ENCODE measurements around the gene TNXB.
"Not testable (repeated sequence)": the region's sequence is repeated elsewhere in the genome, so short reads cannot be mapped to it uniquely, and the experiment has no call there.

Gene TNXB

GRCh38 chr6:32111424-32112066, 2.4 kb upstream of the TNXB start:
- Histone ChIP-seq H3K27me3 (ENCODE audit: control insufficient read depth in 2 of 2, insufficient read depth in 2 of 2, low read length in 2 of 2) (peaks cover 0 to 3% of the 10 kb centered on the region in 2 donors), H3K4me3 (ENCODE audit: low read length in 2 of 2) (no peak overlapping the region), H3K4me1 (ENCODE audit: control insufficient read depth in 2 of 2, insufficient read depth in 2 of 2, low read length in 2 of 2) (peaks cover 16 to 31% of the 10 kb centered on the region in 2 donors), H3K36me3 (ENCODE audit: control insufficient read depth in 2 of 2, insufficient read depth in 2 of 2, low read length in 2 of 2) (peaks cover 15 to 17% of the 10 kb centered on the region in 2 donors), H3K27ac (ENCODE audit: low read depth in 2 of 2, low read length in 2 of 2) (peak overlapping the region in 1 of 2 donors; percentile 62), H3K9me3 (ENCODE audit: control insufficient read depth in 2 of 2, low read length in 2 of 2) (no peaks in the 10 kb centered on the region), H3K9ac (ENCODE audit: low read depth in 1 of 2, low read length in 2 of 2) (no peak overlapping the region)

- H3K9ac ChIP-seq (ENCODE audit: low read depth in 1 of 2, low read length in 2 of 2): no peak overlapping the region
- H3K4me1 ChIP-seq (ENCODE audit: control insufficient read depth in 2 of 2, insufficient read depth in 2 of 2, low read length in 2 of 2): peaks cover 16 to 31% of the 10 kb centered on the region in 2 donors
- H3K36me3 ChIP-seq (ENCODE audit: control insufficient read depth in 2 of 2, insufficient read depth in 2 of 2, low read length in 2 of 2): peaks cover 6 to 7% of the 10 kb centered on the region in 2 donors
- no peaks in the 10 kb centered on the region for H3K9me3 ChIP-seq (ENCODE audit: control insufficient read depth in 2 of 2, low read length in 2 of 2)
- peak overlapping the region in 1 of 2 donors; percentile 35 for H3K27ac ChIP-seq (ENCODE audit: low read depth in 2 of 2, low read length in 2 of 2)
- peaks cover 0 to 3% of the 10 kb centered on the region in 2 donors for H3K27me3 ChIP-seq (ENCODE audit: control insufficient read depth in 2 of 2, insufficient read depth in 2 of 2, low read length in 2 of 2)
- H3K4me3 ChIP-seq (ENCODE audit: low read length in 2 of 2): no peak overlapping the region
These were observed 1.5 kb upstream of the TNXB start for GRCh38 chr6:32110632-32111031.

DNA sequence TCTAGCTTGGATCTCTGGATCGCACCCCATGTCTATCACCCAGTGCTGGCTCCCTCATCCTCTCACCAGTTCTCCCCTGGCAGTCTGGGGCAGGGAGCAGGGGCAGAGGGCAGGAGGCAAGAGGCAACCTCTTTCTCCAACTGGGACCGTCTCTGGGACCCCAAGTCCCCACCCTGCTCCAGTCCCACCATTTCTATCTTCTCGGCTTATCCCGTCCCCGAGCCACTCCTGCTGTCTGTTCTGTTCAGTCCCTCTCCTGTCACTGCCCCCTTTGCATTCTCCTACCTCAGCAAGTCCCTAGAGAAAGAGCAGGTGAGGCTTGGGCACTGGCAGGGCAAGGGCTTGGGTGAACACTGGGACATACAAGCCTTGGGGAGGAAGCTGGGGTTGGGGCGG, 625 bp upstream of the TNXB start:
- H3K4me1 ChIP-seq (ENCODE audit: control insufficient read depth in 2 of 2, insufficient read depth in 2 of 2, low read length in 2 of 2): peaks cover 16 to 31% of the 10 kb centered on the region in 2 donors
- H3K9ac ChIP-seq (ENCODE audit: low read depth in 1 of 2, low read length in 2 of 2): no peak overlapping the region
- H3K4me3 ChIP-seq (ENCODE audit: low read length in 2 of 2): no peak overlapping the region
- peak overlapping the region in 1 of 2 donors; percentile 35 for H3K27ac ChIP-seq (ENCODE audit: low read depth in 2 of 2, low read length in 2 of 2)
- H3K36me3 ChIP-seq (ENCODE audit: control insufficient read depth in 2 of 2, insufficient read depth in 2 of 2, low read length in 2 of 2): peaks cover under 1 to 1% of the 10 kb centered on the region in 2 donors
- H3K9me3 ChIP-seq (ENCODE audit: control insufficient read depth in 2 of 2, low read length in 2 of 2): no peaks in the 10 kb centered on the region
- H3K27me3 ChIP-seq (ENCODE audit: control insufficient read depth in 2 of 2, insufficient read depth in 2 of 2, low read length in 2 of 2): peaks cover 0 to 3% of the 10 kb centered on the region in 2 donors

GRCh38 chr6:32108727-32109113, 418 bp downstream of the TNXB start:
- Histone ChIP-seq H3K4me1 (ENCODE audit: control insufficient read depth in 2 of 2, insufficient read depth in 2 of 2, low read length in 2 of 2) (peaks cover 16 to 31% of the 10 kb centered on the region in 2 donors), H3K9me3 (ENCODE audit: control insufficient read depth in 2 of 2, low read length in 2 of 2) (no peaks in the 10 kb centered on the region), H3K36me3 (ENCODE audit: control insufficient read depth in 2 of 2, insufficient read depth in 2 of 2, low read length in 2 of 2) (no peaks in the 10 kb centered on the region), H3K9ac (ENCODE audit: low read depth in 1 of 2, low read length in 2 of 2) (peak overlapping the region; percentile 21 to 54), H3K27me3 (ENCODE audit: control insufficient read depth in 2 of 2, insufficient read depth in 2 of 2, low read length in 2 of 2) (peaks cover 0 to 3% of the 10 kb centered on the region in 2 donors), H3K27ac (ENCODE audit: low read depth in 2 of 2, low read length in 2 of 2) (peak overlapping the region; percentile 61 to 65), H3K4me3 (ENCODE audit: low read length in 2 of 2) (peak overlapping the region; percentile 44 to 70)

DNA sequence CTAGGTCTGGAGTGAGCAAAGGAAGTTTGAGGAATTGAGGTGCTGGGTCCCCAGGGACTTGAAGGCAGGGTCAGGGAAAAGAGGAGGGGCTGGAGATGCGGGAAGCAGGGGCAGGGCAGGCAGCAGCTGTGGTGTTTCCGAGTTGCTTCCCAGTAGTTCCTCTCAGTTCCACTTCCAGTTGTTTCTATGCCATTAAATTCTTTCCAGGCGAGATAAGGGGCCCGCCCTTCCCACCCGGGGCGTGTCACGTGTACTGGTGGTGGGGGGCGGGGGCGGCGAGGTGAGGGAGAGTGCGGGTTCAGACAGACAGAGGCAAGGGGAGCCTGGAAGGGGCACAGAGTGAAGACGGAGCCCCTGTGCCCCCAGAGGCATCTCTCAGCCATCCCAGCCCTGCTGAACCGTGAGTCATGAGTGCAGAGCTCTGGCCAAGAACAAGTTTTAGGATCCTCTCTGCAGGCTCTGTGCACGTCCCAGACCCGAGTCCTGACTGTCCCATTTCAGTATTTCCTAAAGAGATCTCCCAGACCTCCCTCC, 977 bp downstream of the TNXB start:
- Histone ChIP-seq H3K27me3 (ENCODE audit: control insufficient read depth in 2 of 2, insufficient read depth in 2 of 2, low read length in 2 of 2) (peaks cover 0 to 3% of the 10 kb centered on the region in 2 donors), H3K4me3 (ENCODE audit: low read length in 2 of 2) (peak overlapping the region; percentile 44 to 70), H3K4me1 (ENCODE audit: control insufficient read depth in 2 of 2, insufficient read depth in 2 of 2, low read length in 2 of 2) (peaks cover 16 to 27% of the 10 kb centered on the region in 2 donors), H3K9ac (ENCODE audit: low read depth in 1 of 2, low read length in 2 of 2) (peak overlapping the region; percentile 21 to 54), H3K36me3 (ENCODE audit: control insufficient read depth in 2 of 2, insufficient read depth in 2 of 2, low read length in 2 of 2) (no peaks in the 10 kb centered on the region), H3K27ac (ENCODE audit: low read depth in 2 of 2, low read length in 2 of 2) (peak overlapping the region; percentile 61 to 65), H3K9me3 (ENCODE audit: control insufficient read depth in 2 of 2, low read length in 2 of 2) (no peaks in the 10 kb centered on the region)

DNA sequence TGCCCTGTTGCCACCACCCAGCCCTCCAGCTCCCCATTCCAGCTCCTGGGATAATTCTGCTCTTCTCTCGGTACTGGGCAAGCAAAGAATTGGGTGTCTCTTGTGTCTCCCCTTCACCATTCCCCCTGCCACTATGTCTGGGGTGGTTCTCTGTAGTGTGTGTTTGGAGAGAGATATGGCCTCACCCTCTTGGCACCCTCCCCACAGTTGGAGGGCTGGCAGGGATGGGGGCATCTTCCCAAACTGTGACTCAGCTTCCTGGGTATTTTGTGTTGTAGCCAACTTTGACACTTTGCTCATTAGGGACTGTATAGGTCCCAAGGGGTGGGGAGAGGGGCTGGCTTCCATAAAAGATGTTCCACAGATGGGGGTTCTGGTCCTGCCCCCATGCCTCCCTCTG, 1.7 kb downstream of the TNXB start:
- H3K9ac ChIP-seq (ENCODE audit: low read depth in 1 of 2, low read length in 2 of 2): no peak overlapping the region
- H3K27me3 ChIP-seq (ENCODE audit: control insufficient read depth in 2 of 2, insufficient read depth in 2 of 2, low read length in 2 of 2): peaks cover 0 to 3% of the 10 kb centered on the region in 2 donors
- H3K9me3 ChIP-seq (ENCODE audit: control insufficient read depth in 2 of 2, low read length in 2 of 2): no peaks in the 10 kb centered on the region
- no peaks in the 10 kb centered on the region for H3K36me3 ChIP-seq (ENCODE audit: control insufficient read depth in 2 of 2, insufficient read depth in 2 of 2, low read length in 2 of 2)
- H3K4me3 ChIP-seq (ENCODE audit: low read length in 2 of 2): peak overlapping the region; percentile 14 to 31
- H3K27ac ChIP-seq (ENCODE audit: low read depth in 2 of 2, low read length in 2 of 2): peak overlapping the region; percentile 57 to 65
- H3K4me1 ChIP-seq (ENCODE audit: control insufficient read depth in 2 of 2, insufficient read depth in 2 of 2, low read length in 2 of 2): peaks cover 16 to 27% of the 10 kb centered on the region in 2 donors

DNA sequence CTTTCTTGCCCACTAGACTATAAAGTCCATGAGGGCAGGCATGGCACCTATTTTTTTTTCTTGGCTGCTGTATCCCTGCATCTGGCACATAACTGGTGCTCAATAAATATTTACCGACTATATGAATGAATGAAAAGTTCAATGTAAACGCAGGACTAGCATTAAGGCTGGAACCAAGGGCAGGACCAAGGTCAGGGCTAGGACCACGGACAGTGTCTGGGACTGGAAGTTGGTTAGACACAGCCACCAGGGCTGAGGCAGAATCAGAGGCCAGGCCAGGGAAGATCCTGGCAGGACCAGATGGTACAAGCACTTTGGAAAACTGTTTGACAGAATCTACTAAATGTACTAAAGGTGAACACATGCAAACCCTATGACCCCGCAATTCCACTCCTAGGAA, 3.7 kb downstream of the TNXB start:
- Histone ChIP-seq H3K4me1 (ENCODE audit: control insufficient read depth in 2 of 2, insufficient read depth in 2 of 2, low read length in 2 of 2) (peaks cover 16 to 24% of the 10 kb centered on the region in 2 donors), H3K36me3 (ENCODE audit: control insufficient read depth in 2 of 2, insufficient read depth in 2 of 2, low read length in 2 of 2) (no peaks in the 10 kb centered on the region), H3K4me3 (ENCODE audit: low read length in 2 of 2) (no peak overlapping the region), H3K9me3 (ENCODE audit: control insufficient read depth in 2 of 2, low read length in 2 of 2) (no peaks in the 10 kb centered on the region), H3K27me3 (ENCODE audit: control insufficient read depth in 2 of 2, insufficient read depth in 2 of 2, low read length in 2 of 2) (peaks cover 0 to 3% of the 10 kb centered on the region in 2 donors), H3K9ac (ENCODE audit: low read depth in 1 of 2, low read length in 2 of 2) (no peak overlapping the region), H3K27ac (ENCODE audit: low read depth in 2 of 2, low read length in 2 of 2) (no peak overlapping the region)

- peaks cover 1 to 3% of the 10 kb centered on the region in 2 donors for H3K4me1 ChIP-seq (ENCODE audit: control insufficient read depth in 2 of 2, insufficient read depth in 2 of 2, low read length in 2 of 2)
- H3K27ac ChIP-seq (ENCODE audit: low read depth in 2 of 2, low read length in 2 of 2): no peak overlapping the region
- no peak overlapping the region for H3K9ac ChIP-seq (ENCODE audit: low read depth in 1 of 2, low read length in 2 of 2)
- no peaks in the 10 kb centered on the region for H3K9me3 ChIP-seq (ENCODE audit: control insufficient read depth in 2 of 2, low read length in 2 of 2)
- H3K36me3 ChIP-seq (ENCODE audit: control insufficient read depth in 2 of 2, insufficient read depth in 2 of 2, low read length in 2 of 2): no peaks in the 10 kb centered on the region
- H3K27me3 ChIP-seq (ENCODE audit: control insufficient read depth in 2 of 2, insufficient read depth in 2 of 2, low read length in 2 of 2): peaks cover 4 to 8% of the 10 kb centered on the region in 2 donors
- H3K4me3 ChIP-seq (ENCODE audit: low read length in 2 of 2): no peak overlapping the region
These were observed 6.9 kb downstream of the TNXB start for GRCh38 chr6:32102255-32102654.

GRCh38 chr6:32100251-32100650, 8.9 kb downstream of the TNXB start:
- H3K27me3 ChIP-seq (ENCODE audit: control insufficient read depth in 2 of 2, insufficient read depth in 2 of 2, low read length in 2 of 2): peaks cover 9 to 29% of the 10 kb centered on the region in 2 donors
- H3K36me3 ChIP-seq (ENCODE audit: control insufficient read depth in 2 of 2, insufficient read depth in 2 of 2, low read length in 2 of 2); H3K9ac ChIP-seq (ENCODE audit: low read depth in 1 of 2, low read length in 2 of 2); H3K9me3 ChIP-seq (ENCODE audit: control insufficient read depth in 2 of 2, low read length in 2 of 2); H3K4me3 ChIP-seq (ENCODE audit: low read length in 2 of 2); H3K4me1 ChIP-seq (ENCODE audit: control insufficient read depth in 2 of 2, insufficient read depth in 2 of 2, low read length in 2 of 2); H3K27ac ChIP-seq (ENCODE audit: low read depth in 2 of 2, low read length in 2 of 2): not testable (repeated sequence)

GRCh38 chr6:32097364-32097763, 11.8 kb downstream of the TNXB start:
- H3K9ac ChIP-seq (ENCODE audit: low read depth in 1 of 2, low read length in 2 of 2): no peak overlapping the region

More at GRCh38 chr6:32097364-32097763, 11.8 kb downstream of the TNXB start:
- Histone ChIP-seq H3K27ac (ENCODE audit: low read depth in 2 of 2, low read length in 2 of 2) (no peak overlapping the region), H3K4me1 (ENCODE audit: control insufficient read depth in 2 of 2, insufficient read depth in 2 of 2, low read length in 2 of 2) (peaks cover 0 to 11% of the 10 kb centered on the region in 2 donors), H3K9me3 (ENCODE audit: control insufficient read depth in 2 of 2, low read length in 2 of 2) (no peaks in the 10 kb centered on the region), H3K27me3 (ENCODE audit: control insufficient read depth in 2 of 2, insufficient read depth in 2 of 2, low read length in 2 of 2) (peaks cover 15 to 38% of the 10 kb centered on the region in 2 donors), H3K36me3 (ENCODE audit: control insufficient read depth in 2 of 2, insufficient read depth in 2 of 2, low read length in 2 of 2) (no peaks in the 10 kb centered on the region), H3K4me3 (ENCODE audit: low read length in 2 of 2) (no peak overlapping the region)
